Measurements from ENCODE around the gene PLBD1.

GRCh38 chr12:14557966-14558365, 9.7 kb downstream of the PLBD1 start:
- TF ChIP-seq FOXP2 (optimal IDR thresholded peaks at IDR 0.05; ENCODE audit: borderline replicate concordance, extremely low read depth, extremely low read length, insufficient read depth) (no peak), POLR2AphosphoS5 (IDR thresholded peaks at IDR 0.05; ENCODE audit: low read depth, low read length) (no peak), TAF1 (IDR thresholded peaks at IDR 0.05; ENCODE audit: borderline replicate concordance, insufficient read depth, low read length) (no peak), SIN3A (IDR thresholded peaks at IDR 0.05; ENCODE audit: borderline replicate concordance, insufficient read depth, low read length) (no peak)

All from PFSK-1 (cell line).